GM13977 (cell line): ENCODE results near the gene BEND6.

Source experiments
- DNase-seq: peaks from one replicate; pipeline ENCODE4 v3.0.0; 2012; ENCODE audit warnings: low spot score
- CTCF ChIP-seq: IDR thresholded peaks from 2 replicates; pipeline ENCODE4 v1.5.1; 2012; ENCODE audit warnings: mild to moderate bottlenecking, control low read depth; ENCODE audit not compliant: insufficient read depth; ENCODE audit errors: extremely low read depth, missing control alignments
- in situ Hi-C: fragments of 300-500 bp; cut with MboI; formaldehyde crosslinking; loops from one replicate; pipeline ENCODE4 v1.12.0; 2022; ENCODE audit warnings: low sequenced_read_pairs, low pct_unique_long_range_greater_than_20kb, mixed read lengths, inconsistent platforms; ENCODE audit not compliant: unreplicated experiment

The BEND6 gene

GRCh38 chr6:56954403-56955170, at the start of gene BEND6:
TSS of gene BEND6 (plus strand) at chr6:56955107. CDS start at chr6:56981811, 26,704 bp downstream.
- in situ Hi-C loops = no loop called here
- DNase-seq = peak; percentile 71
- no peak for TF ChIP-seq CTCF

- DNase-seq = no peak
- in situ Hi-C loops = loop anchor here (5.0 to 25.0 kb wide), 2 partner anchors 107 to 412 kb away; partner anchors contain the start of gene PRIM2
Observed at GRCh38 chr6:56905378-56905777, 49.5 kb upstream of the BEND6 start.

GRCh38 chr6:56906752-56907151, 48.2 kb upstream of the BEND6 start:
- in situ Hi-C loops = loop anchor here (5.0 to 25.0 kb wide), 2 partner anchors 106 to 411 kb away; partner anchors contain the start of gene PRIM2
- no peak for TF ChIP-seq CTCF
- no peak for DNase-seq

More at GRCh38 chr6:56905378-56905777, 49.5 kb upstream of the BEND6 start:
- no peak for TF ChIP-seq CTCF

- in situ Hi-C loops = loop anchor here (5.0 to 25.0 kb wide), 2 partner anchors 103 to 408 kb away; partner anchors contain the start of gene PRIM2
- no peak for DNase-seq
- TF ChIP-seq CTCF = no peak
Observed at GRCh38 chr6:56909115-56909907, 45.6 kb upstream of the BEND6 start.

GRCh38 chr6:56911847-56912246, 43.1 kb upstream of the BEND6 start:
- in situ Hi-C loops = loop anchor here (25.0 kb wide), 1 partner anchor 100 kb away; no protein-coding TSS in a partner anchor
- no peak for DNase-seq
- no peak for TF ChIP-seq CTCF

GRCh38 chr6:56913285-56914074, 41.4 kb upstream of the BEND6 start:
- DNase-seq = no peak
- in situ Hi-C loops = loop anchor here (25.0 kb wide), 1 partner anchor 99 kb away; no protein-coding TSS in a partner anchor
- TF ChIP-seq CTCF = no peak
